Activated T-helper 1 cell treated with anti-CD3 and anti-CD28 coated beads, Interleukin-2, amount 50 U/mL, for 16 hours (primary cell): ENCODE measurements around the gene SCAPER.

Experiments
- DNase-seq, 2 donors: peaks; one replicate each; pipeline ENCODE4 v3.0.0-alpha.2; 2020; ENCODE audit warnings: low read depth in 1 of 2, low spot score in 1 of 2

The SCAPER gene

DNA sequence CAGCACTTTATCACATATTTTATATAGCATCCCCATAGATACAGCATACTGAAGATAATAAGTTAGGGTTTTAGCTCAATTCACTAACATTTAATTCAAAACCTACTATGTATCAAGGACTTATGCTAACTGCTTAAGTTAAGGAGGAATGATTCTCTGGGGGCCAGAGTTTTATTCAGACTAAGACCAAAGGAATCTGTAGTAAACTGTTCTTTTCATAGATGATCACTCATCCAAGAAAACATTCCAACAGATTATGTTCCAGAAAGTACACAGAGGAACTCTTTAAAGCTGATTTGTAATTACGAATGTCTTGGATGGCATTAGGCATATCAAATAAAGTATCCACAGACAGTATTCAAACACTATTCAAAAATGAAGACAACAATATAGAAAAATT, 226.4 kb downstream of the SCAPER start:
- DNase-seq = no peak

DNA sequence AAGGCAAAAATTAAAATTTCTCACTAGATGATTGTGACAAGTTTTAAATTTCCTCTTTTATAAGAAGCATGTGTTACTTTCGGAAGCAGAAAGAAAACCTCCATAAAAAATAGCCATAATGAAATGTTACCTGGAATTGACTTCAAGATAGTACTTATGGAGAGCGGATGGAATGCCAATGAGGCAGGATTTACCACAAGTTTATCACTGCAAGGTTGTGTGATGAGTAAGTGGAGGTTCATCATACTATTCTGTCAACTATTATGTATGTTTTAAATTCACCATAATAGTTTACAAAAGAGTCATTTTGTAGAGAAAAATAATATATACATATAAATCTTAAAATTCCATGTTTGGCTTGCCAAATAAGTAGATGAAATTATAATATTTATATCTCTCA, 230.3 kb downstream of the SCAPER start:
- no peak for DNase-seq

DNA sequence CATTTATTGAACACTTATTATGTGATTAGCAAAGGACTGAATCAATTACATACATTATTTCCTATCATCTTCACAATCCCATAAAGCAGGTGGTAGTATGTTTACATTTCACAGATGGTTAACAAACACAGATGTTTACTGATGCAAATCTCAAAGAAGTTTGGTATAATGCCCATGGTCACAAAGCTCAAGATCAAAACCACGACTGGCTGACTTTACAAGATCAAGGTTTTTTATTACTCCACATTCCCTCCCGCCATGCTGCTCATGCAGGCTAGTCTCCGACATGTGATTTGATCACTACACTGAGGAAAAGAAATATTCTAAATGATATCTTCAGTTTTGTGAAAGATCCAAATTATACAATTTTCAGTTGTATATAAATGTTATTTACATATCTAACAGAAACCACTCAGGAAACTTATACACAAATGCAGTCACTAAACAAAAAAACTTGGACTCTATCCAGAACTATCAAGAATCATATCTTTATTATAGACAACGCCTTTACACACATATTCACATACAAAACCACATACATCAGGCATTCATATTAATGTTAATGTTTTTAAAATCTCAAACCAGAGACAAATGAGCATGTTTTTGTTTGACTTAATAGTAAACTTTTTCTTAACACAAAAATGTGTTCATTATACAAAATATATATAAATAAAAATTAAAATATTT, 235.5 kb downstream of the SCAPER start:
- no peak for DNase-seq

DNA sequence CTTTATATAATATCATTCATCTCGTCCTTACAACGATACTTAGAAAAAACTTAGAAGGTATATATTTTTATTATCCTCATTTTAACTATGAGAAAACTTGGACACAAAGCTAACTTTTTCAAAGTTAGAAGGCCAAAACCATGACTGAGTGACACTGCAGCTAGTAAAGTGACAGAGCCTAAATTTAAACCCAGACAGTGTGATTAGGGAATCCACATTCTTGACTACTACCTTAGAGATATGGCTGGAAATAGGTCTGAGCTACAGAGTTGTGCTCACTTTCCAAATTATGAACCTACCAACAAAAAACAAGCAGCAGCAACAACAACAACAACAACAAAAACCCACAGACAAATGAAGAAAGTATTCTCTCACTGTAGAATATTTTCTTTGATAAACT, 236.2 kb downstream of the SCAPER start:
- no peak for DNase-seq

DNA sequence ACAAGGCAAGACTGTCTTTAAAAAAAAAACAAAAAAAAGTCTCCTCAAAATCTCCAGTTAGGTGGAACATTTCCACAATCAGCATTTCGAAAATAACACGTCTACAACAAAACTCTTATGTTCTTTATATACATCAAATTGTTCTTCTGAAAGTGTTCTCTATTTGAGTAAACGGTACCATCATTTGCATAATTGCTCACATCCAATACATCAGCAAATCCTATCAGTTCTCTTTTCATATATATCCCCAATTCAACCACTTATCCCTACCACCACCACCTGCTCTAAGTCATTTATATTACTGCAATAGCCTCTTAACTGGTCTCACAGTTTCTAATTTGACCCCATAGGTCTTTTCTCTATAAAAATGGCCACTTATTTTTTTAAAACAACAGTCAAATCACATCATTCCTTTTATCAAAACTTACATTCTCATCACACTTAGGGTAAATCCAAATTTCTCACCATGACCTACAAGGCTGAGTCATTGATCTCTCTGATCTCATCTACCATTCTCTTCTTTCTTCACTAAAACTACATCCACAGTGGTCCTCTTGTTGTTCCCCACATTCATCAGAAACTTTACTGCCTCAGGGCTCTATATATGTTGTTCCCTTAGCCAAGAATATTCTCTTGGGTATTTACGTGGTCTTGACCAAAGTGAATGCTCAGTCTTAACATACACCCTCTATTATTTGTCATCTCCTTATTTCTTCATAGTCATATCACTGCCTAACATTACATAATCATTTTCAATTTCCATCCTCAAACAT, 237.0 kb downstream of the SCAPER start:
- DNase-seq = no peak

DNA sequence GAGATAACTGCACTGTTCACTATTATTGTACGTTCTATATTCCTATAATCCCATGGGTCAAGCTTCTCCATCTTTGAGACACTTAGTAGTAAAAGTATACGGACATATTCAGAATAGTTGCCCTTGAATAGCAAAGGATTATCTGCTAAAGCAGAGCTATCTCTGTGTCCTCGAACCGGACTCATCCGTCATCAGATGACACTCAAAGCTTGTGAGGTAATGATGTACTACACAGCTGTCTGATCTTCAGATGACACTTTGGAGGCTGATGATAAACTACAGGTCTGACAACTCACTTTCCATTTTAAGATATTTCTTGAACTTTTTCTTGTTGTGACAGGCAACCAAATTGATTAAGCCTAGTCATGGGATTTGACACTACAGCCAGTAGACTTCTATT, 240.2 kb downstream of the SCAPER start:
- no peak for DNase-seq

DNA sequence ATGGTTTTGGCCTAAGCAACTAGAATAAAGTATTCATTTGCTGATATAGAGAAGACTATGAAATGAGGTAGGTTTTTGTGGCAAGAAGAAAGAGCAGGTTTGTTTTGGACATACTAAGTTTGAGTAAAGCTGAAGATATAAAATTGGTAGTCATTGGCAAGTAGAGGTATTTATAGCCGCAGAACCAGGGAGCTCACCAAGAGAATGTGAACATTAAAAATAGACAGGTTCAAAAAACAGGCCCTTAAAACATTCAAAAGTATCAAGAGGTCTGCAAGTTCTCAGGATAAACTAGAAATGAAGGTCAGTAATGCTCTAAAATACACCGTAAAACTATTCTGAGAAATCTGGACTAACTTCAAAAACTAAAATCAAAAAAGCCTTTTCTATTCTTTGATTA, 240.7 kb downstream of the SCAPER start:
- no peak for DNase-seq

DNA sequence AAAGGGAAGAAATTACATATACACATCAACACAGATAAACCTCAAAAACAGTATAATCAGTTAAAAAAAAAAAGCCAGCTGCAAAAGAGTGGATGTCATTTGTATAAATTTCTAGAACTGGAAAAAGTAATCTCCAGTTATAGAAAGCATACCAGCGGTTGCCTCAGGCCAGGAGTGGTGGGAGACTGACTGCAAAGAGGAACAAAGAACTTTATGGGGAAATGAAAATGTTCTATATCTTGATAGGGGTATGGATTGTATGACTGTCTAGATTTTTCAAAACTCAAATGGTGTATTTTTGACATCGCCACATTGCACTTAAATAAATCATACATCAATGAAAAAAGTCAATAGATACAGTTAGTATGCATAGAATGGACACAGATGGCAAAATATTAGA, 241.6 kb downstream of the SCAPER start:
- no peak for DNase-seq

DNA sequence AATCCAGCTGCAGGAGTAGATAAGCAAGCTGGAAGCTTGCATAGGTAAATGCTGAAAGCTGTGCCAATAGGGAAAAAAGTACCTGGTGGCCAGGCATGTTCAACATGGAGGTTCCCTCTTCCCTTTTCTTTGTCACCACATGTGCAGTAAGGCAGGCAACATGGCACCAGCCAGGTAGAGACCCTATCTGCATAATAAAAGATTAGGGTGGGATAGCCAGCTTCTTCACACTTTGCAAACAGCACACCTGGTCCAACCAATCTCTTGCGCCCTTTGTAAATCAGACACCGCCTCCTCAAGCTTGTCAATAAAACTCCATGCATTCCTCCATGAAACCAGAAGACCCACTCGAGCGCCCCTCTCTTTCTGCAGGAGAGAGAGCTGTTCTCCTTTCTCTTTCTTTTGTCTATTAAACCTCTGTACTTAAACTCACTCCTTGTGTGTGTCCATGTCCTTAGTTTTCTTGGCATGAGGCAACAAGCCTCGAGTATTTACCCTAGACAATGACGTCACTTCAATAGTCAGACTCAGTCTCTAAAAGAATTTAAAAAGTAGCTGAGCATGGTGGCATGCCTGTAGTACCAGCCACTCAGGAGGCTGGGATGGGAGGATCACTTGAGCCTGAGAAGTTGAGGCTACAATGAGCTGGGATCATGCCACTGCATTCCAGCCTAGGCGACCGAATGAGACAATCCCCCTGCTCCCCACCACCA, 256.3 kb downstream of the SCAPER start:
- no peak for DNase-seq

DNA sequence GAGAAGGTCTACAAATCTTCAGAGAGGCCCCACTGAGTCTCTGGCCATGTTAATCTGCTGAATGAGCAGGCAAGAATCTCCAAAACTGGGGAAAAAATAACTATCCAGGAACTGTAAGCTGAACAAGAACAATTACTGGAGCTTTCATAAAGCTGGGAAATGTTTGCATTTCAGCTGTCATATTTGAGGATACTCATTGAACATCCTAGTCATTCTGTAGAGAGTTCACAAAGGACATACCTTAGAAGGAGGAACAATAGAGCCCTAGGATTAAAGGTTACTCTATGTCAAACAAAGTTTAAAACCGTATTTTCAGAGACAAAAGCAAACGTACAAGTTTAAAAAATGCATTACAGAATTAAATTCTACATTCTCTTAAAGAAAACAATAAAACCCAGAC, 257.5 kb downstream of the SCAPER start:
- no peak for DNase-seq

DNA sequence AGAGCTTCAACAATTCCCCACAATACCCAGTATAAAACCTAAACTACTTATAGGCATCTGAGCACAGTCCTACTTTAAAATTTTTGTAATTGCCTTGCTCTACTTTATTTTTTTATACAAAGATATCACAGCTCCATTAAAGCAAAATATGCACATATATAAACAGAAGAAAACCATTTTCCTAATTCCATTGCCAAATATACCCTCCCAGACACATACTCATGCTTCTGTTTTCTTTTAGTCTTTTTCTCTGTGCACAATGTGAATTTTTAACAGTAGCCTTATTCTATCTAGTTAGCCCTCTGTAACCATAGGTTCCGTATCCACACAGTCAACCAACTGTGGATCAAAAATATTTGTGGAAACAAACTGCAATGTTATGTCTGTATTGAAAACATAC, 260.5 kb downstream of the SCAPER start:
- no peak for DNase-seq

DNA sequence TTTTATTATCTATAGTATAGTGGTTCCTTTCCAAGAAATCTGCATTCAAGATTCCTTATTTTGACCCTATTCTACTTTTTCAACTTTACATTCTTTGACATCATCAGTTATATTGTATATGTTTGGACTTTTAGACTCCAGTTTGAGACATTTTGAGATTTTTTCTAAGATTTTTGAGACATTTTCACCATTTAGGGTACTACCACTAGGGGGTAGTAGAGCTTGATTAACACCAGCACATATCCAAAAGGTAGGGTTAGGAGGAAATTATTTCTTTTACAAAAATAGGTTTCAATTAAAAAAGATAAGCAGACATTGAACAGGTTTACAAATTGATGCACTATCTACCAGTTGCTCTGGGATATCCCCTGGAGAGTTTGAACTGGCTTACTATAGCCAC, 262.5 kb downstream of the SCAPER start:
- no peak for DNase-seq

DNA sequence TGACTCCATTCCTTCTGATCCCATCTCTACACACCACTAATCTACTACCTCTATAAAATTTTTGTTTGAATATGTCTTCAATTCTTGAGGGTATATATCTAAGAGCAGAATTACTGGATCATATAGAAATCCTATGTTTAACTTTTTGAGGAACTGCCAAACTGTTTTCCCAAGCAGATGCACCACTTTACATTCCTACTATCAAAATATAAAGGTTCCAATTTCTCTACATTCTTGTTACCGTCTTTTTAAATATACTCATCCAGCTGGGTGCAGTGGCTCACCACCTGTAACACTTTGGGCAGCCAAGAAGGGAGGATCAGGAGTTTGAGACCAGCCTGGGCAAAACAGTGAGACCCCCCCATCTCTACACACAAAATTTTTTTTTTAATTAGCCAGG, 268.0 kb downstream of the SCAPER start:
- no peak for DNase-seq

DNA sequence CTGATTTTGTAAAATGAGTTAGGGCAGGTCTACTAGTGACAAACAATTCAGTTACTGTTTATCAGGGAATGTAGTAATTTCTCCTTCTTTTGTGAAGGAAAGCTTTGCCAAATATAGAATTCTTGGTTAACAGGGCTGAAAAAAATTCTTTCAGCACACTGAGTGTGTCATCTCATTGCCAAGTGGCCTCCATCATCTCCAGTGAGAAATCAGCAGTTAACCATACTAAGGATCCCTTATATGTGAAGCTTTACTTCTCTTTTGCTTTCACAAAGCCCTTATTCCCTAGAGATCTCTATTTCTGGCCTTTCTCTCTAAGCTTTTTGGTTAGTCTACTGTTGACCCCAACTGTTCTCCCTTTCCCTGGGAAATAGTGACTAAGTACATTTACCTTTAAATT, 269.1 kb downstream of the SCAPER start:
- DNase-seq = no peak

DNA sequence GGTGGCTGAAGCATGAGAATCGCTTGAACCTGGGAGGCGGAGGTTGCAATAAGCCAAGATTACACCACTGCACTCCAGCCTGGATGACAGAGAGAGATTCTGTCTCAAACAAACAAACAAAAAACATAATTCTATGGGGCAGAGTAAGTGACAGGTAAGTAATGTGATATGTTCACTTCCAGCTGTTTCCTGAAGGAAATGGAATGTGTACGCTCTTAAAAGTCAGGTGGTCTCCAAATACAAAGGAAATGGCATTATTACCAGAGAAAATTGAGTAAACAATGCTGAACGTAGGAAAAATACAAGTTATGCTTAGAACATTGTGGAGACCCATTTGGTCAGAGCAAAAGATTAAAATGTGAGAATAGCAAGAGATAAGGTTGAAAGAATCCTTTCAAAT, 278.5 kb downstream of the SCAPER start:
- no peak for DNase-seq

DNA sequence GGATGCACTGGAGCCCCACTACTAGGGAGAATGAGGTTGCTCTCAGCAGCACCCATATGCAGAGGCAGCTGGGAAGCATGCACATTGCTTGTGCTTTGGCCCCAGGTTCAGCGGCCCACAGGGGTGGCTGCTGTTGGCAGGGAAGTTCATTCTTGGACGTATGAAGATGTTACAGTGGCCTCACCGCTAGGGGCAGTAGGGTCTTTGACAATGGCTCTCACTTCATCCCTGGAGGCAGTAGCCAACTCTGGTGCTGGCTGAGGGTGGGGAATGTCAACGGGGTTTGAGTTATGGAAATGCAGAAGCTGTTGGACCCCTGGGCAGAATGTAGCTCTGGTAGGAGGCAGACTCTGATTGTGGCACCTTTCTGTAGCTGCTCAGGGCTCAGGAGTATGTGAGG, 279.9 kb downstream of the SCAPER start:
- no peak for DNase-seq

DNA sequence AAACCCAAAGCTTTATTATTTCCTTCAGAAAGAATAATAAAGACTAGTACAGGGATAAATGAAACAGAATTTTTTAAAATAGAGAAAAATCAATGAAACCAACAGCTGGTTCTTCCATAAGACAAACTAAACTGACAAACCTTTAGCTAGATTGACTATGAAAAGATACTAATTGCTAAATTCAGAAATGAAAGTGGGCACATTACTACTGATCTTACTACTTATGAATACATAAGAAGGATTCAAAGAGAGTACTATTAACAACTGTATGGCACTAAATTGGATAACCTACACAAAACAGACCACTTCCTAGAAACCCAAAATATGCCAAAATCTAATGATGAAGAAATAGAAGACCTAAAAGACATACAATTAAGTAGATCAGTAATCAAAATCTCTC, 290.4 kb downstream of the SCAPER start:
- DNase-seq = no peak

DNA sequence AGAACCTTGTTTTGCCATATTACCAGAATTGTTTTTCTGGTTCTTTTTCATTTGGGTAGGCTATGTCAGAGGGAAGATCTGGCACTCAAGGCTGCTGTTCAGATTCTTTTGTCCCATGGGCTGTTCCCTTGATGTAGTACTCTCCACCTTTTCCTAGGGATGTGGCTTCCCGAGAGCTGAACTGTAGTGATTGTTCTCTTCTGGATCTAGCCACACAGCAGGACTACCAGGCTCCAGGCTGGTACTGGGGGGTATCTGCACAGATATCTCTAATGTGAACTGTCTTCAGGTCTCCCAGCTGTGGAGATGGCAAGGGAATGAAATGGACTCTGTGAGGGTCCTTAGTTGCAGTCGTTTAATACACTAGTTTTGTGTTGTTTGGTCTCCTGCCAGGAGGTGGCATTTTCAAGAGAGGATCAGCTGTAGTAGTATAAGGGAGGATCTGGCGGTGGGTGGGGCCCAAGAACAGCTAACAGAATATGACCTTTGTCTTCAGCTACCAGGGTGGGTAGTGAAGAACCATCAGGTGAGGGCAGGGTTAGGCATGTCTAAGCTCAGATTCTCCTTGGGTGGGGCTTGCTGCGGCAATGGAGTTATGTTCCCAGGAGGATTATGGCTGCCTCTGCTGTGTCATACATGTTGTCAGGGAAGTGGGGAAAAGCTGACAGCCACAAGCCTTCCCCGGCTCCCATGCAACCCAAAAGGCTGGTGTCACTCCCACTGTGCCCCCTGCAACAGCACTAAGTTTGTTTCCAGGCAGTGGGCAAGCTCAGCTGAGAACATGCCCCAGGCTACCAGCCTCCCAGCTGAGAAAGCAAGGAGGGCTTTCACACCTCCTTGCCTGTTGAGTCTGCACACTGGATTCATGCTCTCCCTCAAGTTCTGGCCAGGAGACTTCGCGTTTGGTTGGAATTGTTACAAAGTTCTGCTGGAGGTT, 316.1 kb downstream of the SCAPER start:
- no peak for DNase-seq

DNA sequence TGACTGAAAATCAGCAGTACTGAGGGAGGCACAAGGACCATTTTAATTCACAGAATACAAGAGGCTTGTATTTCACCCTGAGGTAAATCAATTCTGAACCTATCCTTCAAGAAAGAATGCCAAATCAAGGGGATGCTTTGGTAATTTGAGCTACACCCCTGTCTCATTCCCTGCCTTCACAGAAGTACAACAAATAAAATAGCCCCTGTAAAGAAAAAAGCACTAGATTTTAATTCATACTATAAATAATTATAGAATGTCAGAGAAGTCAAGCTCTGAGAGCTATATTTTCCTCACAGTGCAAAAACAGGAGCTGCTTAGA, 319.6 kb downstream of the SCAPER start:
- DNase-seq = no peak

DNA sequence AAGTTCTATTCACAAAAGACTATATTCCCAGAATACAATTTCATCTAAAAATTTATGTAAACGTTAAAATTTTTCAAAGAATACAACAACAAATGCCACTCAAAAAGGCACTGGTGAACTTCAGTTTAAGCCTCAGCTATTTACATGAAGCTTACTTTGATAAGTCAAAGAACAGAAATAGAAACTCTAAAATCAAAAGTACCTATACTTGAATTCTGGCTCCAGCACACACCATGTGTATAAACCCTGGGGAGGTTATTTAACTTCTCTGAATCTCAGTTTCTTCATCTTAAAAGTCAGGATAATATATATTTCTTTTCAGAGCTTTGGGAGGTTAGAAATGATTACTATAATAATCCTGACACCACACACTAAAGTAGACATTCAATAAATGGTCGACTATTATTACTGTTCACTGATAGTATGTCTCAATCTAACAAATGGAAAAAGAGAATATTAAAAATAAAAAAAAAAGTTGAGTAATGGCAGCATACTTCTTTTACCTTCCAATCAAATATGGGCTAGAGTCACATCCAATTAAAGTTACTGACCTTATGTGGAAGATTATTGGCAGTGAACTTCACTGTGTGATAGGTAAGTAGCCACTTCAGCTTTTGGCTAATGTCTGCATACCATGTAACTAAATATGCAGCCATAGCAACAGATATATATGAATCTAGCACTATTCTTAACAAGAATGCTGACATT, 320.1 kb downstream of the SCAPER start:
- no peak for DNase-seq

DNA sequence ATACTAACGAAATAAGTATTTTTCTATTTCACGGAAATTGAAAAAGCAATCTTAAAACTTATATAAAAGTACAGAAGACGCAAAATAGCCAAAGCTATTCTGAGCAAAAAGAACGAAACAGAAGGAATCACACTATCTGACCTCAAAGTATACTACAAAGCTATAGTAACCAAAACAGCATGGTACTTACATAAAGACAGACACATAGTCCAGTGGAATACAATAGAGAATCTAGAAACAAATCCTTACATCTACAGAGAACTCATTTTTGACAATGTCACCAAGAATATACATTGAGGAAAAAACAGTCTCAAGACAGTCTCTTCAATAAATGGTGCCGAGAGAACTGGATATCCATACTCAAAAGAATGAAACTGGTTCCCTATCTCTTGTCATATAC, 322.6 kb downstream of the SCAPER start:
- DNase-seq = no peak
